ENCODE results near the gene AKAP1.
A peak's percentile ranks its signal among the peaks of the same experiment; 100 is the strongest.

- TF ChIP-seq CTCF (IDR thresholded peaks at IDR 0.05 in 4 of 5, conservative IDR thresholded peaks at IDR 0.05 in 1 of 5) (no peak), POLR2A (IDR thresholded peaks at IDR 0.05) (peak; percentile 72 to 81)
Observed at GRCh38 chr17:57091186-57091618, 6.2 kb downstream of the AKAP1 start.

All from gastrocnemius medialis (tissue), 4 donors.